Spleen (tissue), 7 donors: Measurements from ENCODE around the gene EMX1.

Experiments
- CTCF ChIP-seq, 11 experiments: fragments of 200-600 bp in 7 of 11; fragments of 450-650 bp in 4 of 11; sonication (generic) in 4 of 11; IDR thresholded peaks in 8 of 11; conservative IDR thresholded peaks in 3 of 11; 1 replicate in 7 of 11; 2 replicates in 4 of 11; pipeline versions ENCODE4 v1.4.0 to v1.8.0; 2016 to 2021; ENCODE audit warnings: antibody characterized with exemption in 11 of 11, inconsistent platforms in 4 of 11, mild to moderate bottlenecking in 1 of 11
- POLR2A ChIP-seq, 3 donors: fragments of 450-650 bp; IDR thresholded peaks; one replicate each; pipeline ENCODE4 v1.5.1; 2017; ENCODE audit warnings: antibody characterized with exemption in 3 of 3, mild to moderate bottlenecking in 1 of 3
- donor health status: DM: no; HTN: no; CAD: no; lungs with moderate emphysema.
- donor health status: DM: no; HTN: no; CAD: no.
- donor health status: DM: no; HTN: no; CAD: no.

GRCh38 chr2:72921853-72922252, 4.5 kb downstream of the EMX1 start:
- TF ChIP-seq POLR2A (IDR thresholded peaks at IDR 0.05) = no peak
- no peak for TF ChIP-seq CTCF (IDR thresholded peaks at IDR 0.05 in 8 of 11, conservative IDR thresholded peaks at IDR 0.05 in 3 of 11)
